Measurements from ENCODE around the gene HGFAC.

DNA sequence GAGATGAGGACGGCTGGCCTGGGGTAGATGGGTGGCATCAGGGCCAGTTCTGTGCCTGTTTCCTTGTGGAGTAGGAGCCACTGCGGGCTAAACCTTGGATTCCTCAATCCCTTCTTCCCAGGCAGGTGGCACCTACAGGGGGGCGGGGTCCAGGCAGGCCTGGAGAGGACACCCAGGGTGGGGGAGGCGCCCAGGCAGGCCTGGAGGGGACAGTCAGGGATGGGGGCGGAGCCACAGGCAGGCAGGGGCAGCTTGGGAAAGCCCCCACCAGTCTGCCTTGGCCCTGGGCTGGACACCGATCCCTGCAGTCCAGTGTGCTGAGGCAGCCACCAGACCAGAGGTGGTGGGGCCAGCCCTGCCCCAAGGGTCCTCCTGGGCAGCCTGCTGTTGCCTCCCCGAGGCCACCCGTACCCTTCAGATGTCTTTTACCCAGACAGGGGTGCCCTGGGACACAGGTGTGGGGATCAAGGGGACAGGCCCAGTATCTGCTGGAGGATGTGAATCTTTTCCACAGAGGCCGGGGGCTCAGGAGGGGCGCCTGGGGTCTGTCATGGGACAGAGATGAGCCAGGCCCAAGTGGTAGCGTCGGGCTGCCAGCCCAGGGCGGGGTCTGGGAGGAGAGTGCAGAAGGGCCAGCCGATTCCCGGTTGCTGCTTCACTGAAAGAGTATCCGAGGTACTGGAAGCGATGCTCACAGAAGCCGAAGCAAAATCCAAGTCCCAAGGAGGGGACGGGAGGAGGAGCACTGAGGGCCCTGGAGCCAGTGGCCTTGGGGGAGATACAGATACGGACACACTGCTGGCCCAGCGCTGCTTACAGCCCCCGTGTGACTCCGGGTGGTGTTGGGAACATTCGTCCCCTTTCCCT is 56.0 kb downstream of the HGFAC start:
- TF ChIP-seq, protein P1, sequence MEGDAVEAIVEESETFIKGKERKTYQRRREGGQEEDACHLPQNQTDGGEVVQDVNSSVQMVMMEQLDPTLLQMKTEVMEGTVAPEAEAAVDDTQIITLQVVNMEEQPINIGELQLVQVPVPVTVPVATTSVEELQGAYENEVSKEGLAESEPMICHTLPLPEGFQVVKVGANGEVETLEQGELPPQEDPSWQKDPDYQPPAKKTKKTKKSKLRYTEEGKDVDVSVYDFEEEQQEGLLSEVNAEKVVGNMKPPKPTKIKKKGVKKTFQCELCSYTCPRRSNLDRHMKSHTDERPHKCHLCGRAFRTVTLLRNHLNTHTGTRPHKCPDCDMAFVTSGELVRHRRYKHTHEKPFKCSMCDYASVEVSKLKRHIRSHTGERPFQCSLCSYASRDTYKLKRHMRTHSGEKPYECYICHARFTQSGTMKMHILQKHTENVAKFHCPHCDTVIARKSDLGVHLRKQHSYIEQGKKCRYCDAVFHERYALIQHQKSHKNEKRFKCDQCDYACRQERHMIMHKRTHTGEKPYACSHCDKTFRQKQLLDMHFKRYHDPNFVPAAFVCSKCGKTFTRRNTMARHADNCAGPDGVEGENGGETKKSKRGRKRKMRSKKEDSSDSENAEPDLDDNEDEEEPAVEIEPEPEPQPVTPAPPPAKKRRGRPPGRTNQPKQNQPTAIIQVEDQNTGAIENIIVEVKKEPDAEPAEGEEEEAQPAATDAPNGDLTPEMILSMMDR (IDR thresholded peaks at IDR 0.05; ENCODE audit: poor library complexity, severe bottlenecking) = no peak
- no peak for TF ChIP-seq EZH2 (IDR thresholded peaks at IDR 0.05; ENCODE audit: borderline replicate concordance, insufficient read depth, low read length, poor library complexity, severe bottlenecking)
- no peak for TF ChIP-seq TAF1 (IDR thresholded peaks at IDR 0.05; ENCODE audit: low read depth)
- no peak for TF ChIP-seq RAD21 (conservative IDR thresholded peaks at IDR 0.05)
- no peak for TF ChIP-seq POLR2AphosphoS5 (IDR thresholded peaks at IDR 0.05)
- TF ChIP-seq MXI1 (conservative IDR thresholded peaks at IDR 0.05; ENCODE audit: poor library complexity, severe bottlenecking) = no peak
- TF ChIP-seq SMC3 (conservative IDR thresholded peaks at IDR 0.05; ENCODE audit: poor library complexity) = no peak

All from neural cell (in vitro differentiated cells).